ENCODE results near the gene RNF214.
"Not testable (repeated sequence)": the region's sequence is repeated elsewhere in the genome, so short reads cannot be mapped to it uniquely, and the experiment has no call there.

RNF214 gene

GRCh38 chr11:117232911-117233409 lies 489 bp downstream of the RNF214 start:
- DNase-seq = no peak

DNA sequence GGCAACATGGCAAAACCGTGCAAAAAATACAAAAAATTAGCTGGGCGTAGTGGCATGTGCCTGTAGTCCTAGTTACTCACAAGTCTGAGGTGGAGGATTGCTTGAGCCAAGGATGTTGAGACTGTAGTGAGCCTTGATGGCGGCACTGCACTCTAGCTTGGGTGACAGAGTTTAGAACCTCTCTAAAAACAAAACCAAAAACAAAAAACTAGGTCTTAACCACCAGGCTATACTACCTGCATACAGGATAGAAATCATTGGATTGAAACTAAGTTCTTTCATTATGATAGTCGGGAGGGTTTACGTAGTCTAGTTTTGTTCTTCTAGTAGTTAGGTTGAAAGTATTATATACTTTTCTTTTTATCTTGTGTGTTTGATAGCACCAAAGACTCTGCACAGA lies 5.8 kb downstream of the RNF214 start:
- no peak for DNase-seq

DNA sequence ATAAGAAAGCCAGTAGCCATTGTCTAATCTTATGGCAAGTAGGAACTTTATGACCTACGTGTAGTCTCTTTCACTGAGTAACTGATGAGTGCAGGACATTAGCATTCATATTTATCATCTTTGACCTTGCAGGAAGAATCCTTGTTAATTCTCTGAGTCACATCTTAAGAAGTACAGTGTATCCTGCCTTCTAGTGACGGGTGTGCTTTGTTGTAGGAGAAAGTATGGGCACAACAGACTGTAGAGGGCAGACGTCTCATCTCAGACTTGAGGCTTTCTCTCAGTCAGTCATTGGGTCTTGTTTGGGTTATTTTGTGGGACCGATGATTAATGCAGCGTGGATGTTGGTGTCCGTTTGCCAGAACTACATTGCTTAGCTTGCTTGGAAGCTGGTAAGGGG lies 6.8 kb downstream of the RNF214 start:
- no peak for DNase-seq

DNA sequence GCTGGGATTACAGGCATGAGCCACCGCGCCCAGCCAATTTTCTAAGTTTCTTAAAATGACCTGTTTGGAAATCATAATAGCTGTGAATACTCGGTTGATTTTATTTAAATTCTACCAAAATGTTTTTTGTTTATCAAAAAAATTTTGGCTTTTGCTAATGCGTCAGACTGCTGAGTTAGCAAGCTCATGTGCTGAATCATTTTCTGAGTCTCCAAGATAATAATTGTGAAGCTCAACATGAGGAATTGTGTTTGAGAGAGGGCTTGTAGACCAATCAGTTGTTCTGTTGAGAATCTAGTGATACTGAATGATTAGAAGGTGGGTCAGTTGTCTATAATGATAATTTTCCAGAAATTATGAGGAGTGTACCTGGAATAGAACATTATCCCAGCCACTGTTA lies 15.9 kb downstream of the RNF214 start:
- DNase-seq = no peak

DNA sequence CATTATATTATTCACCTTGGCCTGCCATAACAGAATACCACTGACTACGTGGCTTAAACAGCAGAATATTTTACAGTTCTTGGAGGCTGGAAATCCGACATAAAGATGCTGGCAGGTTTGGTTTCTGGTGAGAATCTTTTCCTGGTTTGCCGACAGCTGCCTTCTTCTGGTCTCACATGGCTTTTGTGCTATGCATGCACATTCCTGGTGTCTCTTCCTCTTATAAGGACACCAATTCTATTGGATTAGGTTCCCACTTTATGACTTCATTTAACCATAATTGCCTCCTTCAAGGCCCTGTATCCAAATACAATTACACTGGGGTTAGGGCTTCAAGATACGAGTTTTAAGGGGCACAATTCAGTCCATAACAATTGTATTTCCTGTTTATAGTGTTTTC lies 17.1 kb downstream of the RNF214 start:
- DNase-seq = no peak

DNA sequence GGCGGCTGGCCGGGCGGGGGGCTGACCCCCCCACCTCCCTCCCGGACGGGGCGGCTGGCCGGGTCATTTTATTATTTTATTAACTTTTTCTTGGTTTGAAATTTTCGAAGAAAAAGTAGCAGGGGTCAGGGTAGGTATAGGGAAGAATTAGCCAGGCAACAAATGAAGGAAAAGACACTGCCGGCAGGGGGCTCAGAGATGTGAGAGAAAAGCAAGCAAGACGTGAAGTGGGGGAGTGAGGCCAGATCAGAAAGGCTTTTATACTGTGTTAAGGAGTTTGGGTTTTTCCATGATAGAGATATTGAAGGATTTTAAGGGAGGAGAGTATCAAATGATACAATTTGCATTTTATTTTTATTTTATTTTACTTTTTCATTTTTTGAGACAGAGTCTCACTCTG lies 19.0 kb downstream of the RNF214 start:
- DNase-seq = no peak

- DNase-seq = no peak
Measured at GRCh38 chr11:117255966-117256365, 23.5 kb downstream of the RNF214 start.

DNA sequence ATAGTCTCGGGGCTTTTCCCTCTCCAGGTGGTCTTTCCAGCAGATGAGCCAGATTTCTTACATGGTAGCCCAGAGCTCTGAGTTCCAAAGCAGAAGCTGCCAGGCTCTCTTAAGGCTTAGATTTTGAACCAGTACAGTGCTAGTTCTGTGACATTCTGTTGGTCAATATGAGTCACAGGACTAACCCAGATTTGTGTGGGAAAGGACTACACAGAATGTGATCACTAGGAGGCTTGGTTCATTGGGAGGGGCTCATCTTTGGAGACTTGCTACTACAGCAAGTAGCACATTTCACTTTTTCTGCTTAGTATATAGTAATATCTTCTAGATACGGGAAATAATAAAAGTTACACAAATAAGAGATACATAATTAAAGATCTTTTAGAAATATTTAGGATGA lies 24.1 kb downstream of the RNF214 start:
- no peak for DNase-seq

DNA sequence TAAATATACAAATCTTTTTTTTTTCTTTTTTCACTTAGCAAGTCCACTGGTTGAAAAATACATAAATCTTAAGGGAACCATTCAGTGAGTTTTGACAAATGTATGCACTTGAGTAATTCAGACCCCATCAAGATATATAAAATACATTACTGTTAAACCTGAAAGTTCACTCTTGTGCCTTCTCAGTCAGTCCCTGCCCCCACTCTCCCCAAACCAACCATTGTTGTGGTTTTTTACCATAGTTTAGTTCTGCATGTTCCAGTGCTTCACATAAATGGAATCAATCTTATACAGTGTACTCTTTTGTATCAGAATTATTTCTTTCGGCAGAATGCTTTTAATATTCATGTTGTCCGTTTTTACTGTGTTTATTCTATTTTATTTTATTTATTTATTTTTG lies 26.1 kb downstream of the RNF214 start:
- no peak for DNase-seq

DNA sequence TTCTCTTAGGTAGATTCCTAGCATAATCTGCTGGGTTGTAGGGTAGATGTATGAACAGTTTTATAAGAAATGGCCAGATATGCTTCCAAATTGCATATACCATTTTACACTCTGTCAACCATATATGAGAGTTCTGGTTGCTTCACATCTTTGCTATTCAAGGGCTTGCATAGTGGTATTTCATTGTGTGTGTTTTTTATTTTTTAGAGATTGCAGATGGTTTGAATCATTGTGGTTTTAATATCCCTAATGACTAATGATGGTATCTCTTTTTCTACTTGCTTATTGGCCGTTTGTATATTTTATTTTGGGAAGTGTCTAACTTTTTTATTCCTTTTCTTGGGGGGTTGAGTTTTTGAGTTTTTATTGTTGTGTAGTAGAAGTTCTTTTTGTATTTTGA lies 26.9 kb downstream of the RNF214 start:
- DNase-seq = no peak

DNA sequence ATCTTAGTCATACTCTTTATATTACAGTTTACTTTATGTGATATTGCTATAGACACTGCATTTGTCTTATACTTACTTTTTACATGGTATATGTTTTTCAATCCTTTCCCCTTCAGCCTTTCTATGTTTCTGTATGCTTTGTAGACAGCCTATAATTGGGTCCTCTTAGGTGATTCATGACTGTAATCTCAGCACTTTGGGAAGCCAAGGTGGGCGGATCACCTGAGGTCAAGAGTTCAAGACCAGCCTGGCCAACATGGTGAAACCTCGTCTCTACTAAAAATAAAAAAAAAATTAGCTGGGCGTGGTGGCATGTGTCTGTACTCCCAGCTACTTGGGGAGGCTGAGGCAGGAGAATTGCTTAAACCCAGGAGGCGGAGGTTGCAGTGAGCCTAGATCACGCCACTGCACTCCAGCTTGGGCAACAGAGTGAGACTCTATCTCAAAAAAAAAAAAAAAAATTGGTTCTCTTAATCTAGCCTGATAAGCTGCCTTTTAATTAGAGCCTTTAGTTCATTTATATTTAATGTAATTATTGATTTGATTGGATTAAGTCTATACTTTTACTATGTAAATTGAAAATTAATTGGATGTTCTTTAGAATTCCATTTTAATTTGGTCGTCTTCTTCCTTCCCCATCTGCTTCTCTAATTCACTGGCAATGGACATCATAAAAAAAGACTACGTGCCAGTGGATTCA lies 32.3 kb downstream of the RNF214 start:
- DNase-seq = not testable (repeated sequence)

- no peak for DNase-seq
Measured at GRCh38 chr11:117265745-117266144, 33.3 kb downstream of the RNF214 start.

DNA sequence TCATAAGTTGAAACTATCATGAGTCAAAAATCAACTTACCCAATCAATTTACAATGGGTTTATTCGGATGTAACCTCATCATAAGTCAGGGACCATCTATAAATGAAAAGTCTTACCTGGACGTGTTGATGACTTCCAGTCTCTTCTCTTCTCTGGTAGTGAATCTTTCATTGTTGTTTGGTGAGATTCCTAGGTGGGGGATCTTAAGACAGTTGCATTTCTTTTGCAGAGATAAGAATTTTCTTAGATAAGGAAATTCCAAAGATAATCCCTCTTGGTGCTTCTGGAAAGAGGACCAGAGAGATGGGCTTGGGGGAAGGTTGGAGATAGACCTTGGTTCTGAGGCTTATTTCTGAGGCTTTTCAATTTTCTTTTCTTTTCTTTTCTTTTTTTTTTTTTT lies 37.4 kb downstream of the RNF214 start:
- DNase-seq = no peak

DNA sequence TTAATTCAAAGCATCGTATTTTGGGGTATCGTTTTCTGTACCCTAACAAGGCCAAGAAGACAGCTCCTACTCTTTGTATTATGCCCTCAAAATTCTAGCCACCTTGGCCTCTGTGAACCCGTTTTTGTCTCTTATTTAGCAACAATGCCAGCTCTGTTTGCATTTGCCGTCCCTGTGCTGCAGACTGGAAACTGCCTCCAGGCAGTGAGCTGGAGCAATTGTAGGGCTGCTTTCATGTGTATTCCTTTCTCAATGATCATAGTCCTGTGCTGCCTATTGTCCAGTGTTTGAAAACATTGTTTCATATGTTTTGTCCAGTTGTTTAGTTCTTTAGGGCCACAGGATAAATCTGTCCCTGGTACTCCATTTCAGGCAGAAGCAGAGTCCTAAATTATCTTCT lies 38.7 kb downstream of the RNF214 start:
- no peak for DNase-seq

DNA sequence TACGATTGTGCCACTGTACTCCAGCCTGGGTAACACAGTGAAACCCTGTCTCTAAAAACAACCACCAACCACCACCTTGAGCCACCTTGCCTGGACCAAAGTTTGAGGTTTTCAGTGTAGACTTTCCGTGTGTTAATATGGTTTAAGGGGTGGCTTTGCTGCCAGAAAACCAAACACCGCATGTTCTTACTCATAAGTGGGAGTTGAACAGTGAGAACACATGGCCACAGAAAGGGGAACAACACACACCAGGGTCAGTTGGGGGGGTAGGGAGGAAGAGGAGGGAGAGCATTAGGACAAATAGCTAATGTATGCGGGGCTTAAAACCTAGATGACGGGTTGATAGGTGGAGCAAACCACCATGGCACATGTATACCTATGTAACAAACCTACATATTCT lies 39.7 kb downstream of the RNF214 start:
- not testable (repeated sequence) for DNase-seq

DNA sequence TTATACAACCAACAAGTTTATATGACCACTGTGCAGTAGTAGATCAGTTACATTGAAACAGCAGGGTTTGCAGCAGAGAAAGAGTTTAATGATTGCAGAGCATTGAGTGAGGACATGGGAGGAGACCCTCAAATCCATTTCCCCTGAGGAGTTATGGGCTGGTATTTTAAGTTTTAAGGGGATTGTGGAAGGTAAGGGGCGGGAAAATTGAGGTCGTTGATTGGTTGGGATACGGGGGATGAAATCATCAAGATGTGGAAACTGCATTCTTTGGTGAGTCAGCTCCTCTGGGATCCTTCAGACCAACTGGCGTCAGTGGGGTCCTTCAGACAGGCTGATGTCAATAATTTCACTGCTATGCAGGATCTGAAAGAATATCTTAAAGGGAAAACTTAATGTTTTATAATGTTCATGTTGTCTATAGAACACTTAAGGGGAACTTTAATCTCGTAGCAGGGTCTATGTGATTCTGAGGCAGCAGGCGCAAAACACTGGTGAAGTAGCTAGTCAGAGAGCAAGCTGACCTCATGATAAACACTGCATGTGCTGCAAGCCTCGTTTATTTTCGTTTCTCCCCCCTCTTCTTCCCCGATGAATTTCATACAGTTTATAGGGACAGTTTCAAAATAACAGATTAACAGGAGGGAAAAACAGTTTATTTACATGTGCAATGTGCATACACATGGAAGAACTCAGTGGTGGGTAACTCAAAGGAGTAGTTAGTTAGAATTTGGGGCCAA lies 41.2 kb downstream of the RNF214 start:
- DNase-seq = no peak

- peak; percentile 4 for DNase-seq
Measured at GRCh38 chr11:117278347-117278746, 45.9 kb downstream of the RNF214 start.

- no peak for DNase-seq
Measured at GRCh38 chr11:117279711-117280376, 47.4 kb downstream of the RNF214 start.

- DNase-seq = no peak
Measured at GRCh38 chr11:117281159-117281558, 48.7 kb downstream of the RNF214 start.

- no peak for DNase-seq
Measured at GRCh38 chr11:117281869-117282268, 49.4 kb downstream of the RNF214 start.

- no peak for DNase-seq
Measured at GRCh38 chr11:117282956-117283355, 50.5 kb downstream of the RNF214 start.

- DNase-seq = no peak
Measured at GRCh38 chr11:117284053-117284452, 51.6 kb downstream of the RNF214 start.

DNA sequence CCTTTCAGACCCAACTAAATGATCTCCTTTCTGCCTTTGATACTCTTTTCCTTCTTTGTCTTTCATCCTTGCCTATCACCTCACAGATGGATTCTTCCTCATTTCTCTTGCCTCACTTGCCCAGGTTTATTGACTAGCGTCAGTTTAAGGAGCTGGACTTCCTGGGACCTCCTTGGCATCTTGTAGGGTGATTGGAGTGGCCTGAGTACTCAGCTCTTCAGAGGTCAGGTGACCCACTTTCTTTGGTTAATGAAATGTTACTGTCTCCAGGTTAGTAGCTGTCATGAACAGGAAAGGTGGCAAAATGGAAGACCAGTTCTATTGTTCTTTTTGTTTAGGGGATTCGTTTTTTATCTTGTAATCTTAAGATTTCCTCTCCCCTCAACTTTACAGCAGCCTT lies 54.1 kb downstream of the RNF214 start:
- DNase-seq = no peak

GRCh38 chr11:117287668-117288067 lies 55.2 kb downstream of the RNF214 start:
- DNase-seq = no peak

Measured in suppressor macrophage treated with lipopolysaccharide for 4 hours (primary cell).